GM19099 (cell line): ENCODE data around the gene SLC25A13.

Source experiments
- POLR2A ChIP-seq: IDR thresholded peaks from 3 replicates; pipeline ENCODE4 v1.6.1; 2011; ENCODE audit warnings: low read depth; ENCODE audit not compliant: insufficient read length; ENCODE audit errors: extremely low read depth

Gene SLC25A13

GRCh38 chr7:96127746-96128145 is 194.2 kb downstream of the SLC25A13 start:
- TF ChIP-seq POLR2A, result no peak

GRCh38 chr7:96126382-96126781 is 195.5 kb downstream of the SLC25A13 start:
- no peak for TF ChIP-seq POLR2A

- no peak for TF ChIP-seq POLR2A
Measured at GRCh38 chr7:96122746-96123145, 199.2 kb downstream of the SLC25A13 start.

- no peak for TF ChIP-seq POLR2A
Measured at GRCh38 chr7:96121752-96122151, 200.1 kb downstream of the SLC25A13 start.

- TF ChIP-seq POLR2A, result no peak
Measured at GRCh38 chr7:96120445-96121225, 201.3 kb downstream of the SLC25A13 start.

- TF ChIP-seq POLR2A, result no peak
Measured at GRCh38 chr7:96118449-96119001, 203.4 kb downstream of the SLC25A13 start.

GRCh38 chr7:96116173-96116572 is 205.7 kb downstream of the SLC25A13 start:
- no peak for TF ChIP-seq POLR2A

GRCh38 chr7:96114190-96114589 is 207.7 kb downstream of the SLC25A13 start:
- no peak for TF ChIP-seq POLR2A

- no peak for TF ChIP-seq POLR2A
Measured at GRCh38 chr7:96111405-96111804, 210.5 kb downstream of the SLC25A13 start.

GRCh38 chr7:96104984-96105383 is 216.9 kb downstream of the SLC25A13 start:
- TF ChIP-seq POLR2A, result no peak

GRCh38 chr7:96102096-96102811 is 219.6 kb downstream of the SLC25A13 start:
- no peak for TF ChIP-seq POLR2A

GRCh38 chr7:96100737-96101136 is 221.2 kb downstream of the SLC25A13 start:
- TF ChIP-seq POLR2A, result no peak

- TF ChIP-seq POLR2A, result no peak
Measured at GRCh38 chr7:96097835-96098234, 224.1 kb downstream of the SLC25A13 start.

- no peak for TF ChIP-seq POLR2A
Measured at GRCh38 chr7:96093435-96093834, 228.5 kb downstream of the SLC25A13 start.

- no peak for TF ChIP-seq POLR2A
Measured at GRCh38 chr7:96090756-96091155, 231.1 kb downstream of the SLC25A13 start.

GRCh38 chr7:96089511-96089910 is 232.4 kb downstream of the SLC25A13 start:
- TF ChIP-seq POLR2A, result no peak
